HG02610 (cell line): ENCODE data around the gene ATP10A.

Experiments
- ATAC-seq: cut with Tn5 transposase; IDR thresholded peaks from one replicate; pipeline ENCODE4 v1.9.1; 2021; ENCODE audit warnings: mild to moderate bottlenecking, moderate library complexity; ENCODE audit not compliant: unreplicated experiment

The ATP10A gene

GRCh38 chr15:25742776-25743547 is 120.2 kb downstream of the ATP10A start:
- no peak for ATAC-seq

GRCh38 chr15:25742041-25742730 is 120.9 kb downstream of the ATP10A start:
- ATAC-seq = no peak

GRCh38 chr15:25741256-25741580 is 121.9 kb downstream of the ATP10A start:
- no peak for ATAC-seq

DNA sequence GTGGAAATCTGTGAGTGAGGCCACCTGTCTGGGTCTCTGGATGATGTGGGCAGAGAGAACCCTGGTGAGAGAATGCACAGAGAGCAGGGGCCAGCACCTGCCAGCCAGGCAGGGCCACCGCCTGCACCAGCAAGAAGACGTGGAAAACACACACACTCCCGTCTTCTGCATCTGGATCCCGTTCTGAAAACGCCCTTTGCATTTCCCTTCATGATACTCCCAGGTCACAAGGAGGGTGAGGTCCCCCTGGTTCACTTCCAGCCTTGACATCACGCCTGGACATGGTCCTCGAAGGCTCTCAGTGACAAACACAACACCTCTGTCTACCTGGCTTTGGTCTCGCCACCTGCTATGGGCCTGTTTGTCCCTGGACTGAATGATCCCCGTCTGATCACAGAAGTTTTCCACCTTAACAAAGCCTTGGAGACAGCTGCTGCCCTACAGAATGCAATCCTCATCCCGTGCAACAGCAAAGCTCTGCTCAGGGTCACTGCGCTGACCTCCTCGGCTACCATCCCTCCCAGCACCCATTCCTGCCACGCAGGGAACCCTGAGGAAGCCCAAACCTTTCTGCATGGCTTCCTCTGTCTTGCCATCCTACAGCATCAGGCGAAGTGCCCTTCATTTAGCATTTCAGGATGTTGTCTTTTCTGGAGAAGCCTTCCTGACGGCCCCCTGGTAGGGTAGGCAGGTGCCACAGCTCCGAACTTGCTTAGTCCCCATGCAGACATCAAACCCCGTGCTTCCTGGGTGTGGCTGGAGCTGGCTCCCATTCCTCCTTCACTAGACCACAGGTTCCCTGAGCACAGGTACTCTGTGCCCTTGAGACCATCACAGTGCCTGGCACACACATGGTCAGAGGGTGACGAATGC is 122.5 kb downstream of the ATP10A start:
- no peak for ATAC-seq

- no peak for ATAC-seq
These were observed 123.4 kb downstream of the ATP10A start for GRCh38 chr15:25739687-25740121.

DNA sequence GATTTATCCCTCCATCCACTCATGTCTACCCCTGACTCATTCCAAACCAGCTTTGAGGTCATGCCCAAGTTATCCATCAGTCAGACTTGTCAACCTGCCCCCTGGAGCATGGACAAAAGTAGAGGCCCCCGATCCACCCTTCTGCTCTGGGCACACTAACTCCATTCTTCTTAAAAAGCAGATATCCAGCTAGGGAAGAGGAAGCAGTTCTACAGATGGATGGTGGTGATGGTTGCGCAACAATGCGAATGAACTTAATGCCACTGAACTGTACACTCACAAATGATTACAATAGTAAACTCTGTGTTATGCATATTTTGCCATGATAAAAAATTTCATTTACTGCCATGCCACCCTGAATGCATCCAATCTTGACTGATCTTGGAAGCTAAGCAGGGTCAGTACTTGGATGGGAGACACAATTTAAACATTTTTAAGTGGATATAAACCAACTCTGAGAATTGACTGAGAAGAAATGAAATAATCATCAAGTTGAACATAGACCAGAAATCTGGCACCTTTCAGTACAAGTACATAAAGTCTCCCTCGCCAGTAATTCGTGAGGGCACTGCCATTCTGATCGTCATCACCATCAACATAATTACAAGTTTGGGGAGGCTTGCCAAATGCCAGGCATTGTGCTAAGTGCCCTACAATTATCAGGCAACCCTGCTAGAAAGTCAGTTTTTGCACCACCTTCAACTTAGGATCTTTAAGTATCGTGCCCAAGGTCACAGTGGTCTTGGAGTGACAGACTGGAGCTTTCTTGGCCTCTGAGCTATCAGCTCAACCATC is 124.8 kb downstream of the ATP10A start:
- ATAC-seq = no peak

DNA sequence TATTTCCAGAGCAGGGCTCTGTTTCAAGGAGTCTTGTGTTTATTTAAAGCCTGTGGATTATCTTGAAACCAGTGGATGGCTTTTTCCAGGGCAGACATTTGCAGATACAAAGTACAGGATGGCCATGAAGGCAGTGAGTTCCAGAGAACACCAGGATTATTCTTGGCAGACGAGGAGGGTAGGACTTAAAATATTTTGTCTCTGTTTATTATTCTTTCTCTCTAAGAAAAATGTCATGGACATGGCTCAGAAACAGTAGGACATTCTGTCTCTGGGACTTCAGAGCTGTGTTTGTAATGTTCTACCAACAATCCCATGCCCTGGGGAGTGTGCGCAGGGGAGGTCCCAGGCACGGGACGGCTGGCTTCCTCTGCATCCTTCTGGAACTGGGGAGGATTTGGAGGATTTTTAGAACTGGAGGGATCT is 125.9 kb downstream of the ATP10A start:
- no peak for ATAC-seq

DNA sequence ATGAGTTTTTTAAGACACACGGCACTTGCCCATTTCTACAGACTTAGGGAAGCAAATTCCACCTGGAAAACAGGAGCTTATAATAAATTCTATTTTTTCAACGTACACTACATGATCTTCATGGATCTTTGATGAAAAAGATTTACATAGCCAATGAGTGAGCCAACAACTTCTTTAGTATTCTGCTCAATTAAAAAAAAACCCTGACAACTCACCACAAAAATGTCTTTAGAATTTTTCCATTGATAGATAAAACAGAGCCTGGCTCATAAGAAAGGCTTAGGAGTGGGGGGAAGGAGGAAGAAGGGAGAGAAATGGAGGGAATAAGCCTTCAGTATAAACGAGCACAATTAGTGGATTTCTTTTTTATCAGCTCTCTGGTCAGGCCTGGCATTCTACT is 126.7 kb downstream of the ATP10A start:
- ATAC-seq = no peak

DNA sequence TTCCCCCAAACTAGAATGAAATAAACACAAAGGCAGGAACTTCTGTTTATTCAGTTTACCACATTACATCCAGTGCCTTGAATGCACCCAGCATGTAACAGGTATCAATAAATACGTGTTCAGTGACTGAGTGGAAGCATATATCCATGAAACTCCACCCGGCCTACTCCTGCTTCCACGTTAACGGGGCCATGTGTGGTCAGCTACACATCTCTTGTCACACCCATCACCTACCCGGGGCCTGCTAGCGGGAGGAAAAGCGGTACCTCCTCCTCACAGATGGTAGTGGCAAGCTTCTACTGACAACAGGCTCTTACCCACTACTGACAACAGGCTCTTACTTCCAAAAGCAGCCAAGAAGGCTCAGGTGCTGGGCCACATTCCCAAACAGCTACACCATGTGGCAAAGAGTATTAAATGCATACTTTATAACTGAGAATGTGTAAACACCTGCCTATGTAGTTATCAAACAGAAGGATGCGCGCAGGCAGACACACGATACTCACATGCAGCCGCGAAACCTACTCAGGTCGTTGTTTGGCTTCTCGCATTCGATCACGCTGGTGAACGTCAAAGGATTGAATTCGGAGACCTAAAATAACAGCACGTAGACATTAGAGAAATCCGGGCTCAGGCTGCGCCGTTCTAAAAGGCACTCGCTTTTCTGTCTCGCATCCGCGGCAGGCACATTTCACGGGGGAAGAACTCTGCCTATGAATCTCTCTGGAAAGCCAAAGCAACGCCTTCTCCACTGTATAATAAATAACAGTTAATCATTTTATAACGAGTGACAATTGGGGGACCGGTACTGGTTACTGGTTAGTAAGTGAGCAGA is 127.4 kb downstream of the ATP10A start:
- no peak for ATAC-seq

GRCh38 chr15:25734680-25735355 is 128.3 kb downstream of the ATP10A start:
- ATAC-seq = no peak

GRCh38 chr15:25733856-25734679 is 129.1 kb downstream of the ATP10A start:
- no peak for ATAC-seq

DNA sequence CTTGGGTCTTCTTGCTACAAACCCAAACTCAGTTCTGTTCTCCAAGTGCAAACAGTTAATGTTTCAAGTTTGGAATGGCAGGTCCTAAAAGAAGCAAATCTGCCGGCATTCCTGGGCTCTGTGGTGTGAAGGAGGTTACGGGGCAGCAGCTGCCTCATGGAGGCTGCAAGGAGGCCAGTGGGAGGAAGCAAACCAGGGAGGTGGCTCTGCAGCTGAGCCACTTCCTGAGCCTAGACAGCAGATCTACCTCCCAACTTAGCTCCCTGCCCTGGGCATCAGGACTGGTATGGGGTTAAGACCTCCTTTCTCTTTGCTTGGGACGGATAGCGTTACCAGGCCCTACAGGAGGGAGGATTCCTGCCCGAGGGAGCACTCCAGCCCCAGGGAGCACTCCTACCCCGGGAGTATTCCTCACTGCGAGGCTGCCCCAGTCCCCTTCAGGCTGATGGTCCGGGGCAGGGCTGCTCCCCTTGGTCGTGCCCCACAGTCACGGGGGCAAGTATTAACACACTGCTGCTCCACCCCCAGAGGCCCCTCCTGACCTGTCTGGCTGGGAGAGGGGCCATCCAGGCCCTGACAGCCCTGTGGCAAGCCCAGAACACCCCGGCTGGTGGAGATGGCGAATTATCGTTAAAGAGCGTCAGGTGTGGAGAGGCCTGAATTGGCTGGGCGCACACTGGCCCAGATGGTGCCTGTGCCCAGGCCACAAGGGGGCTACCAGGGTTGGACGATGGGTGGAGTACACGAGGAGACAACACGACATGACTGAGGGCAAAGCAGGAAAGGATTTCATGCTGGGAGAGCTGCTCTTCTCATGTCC is 129.9 kb downstream of the ATP10A start:
- no peak for ATAC-seq

GRCh38 chr15:25732191-25732590 is 130.9 kb downstream of the ATP10A start:
- ATAC-seq = no peak

GRCh38 chr15:25731411-25731810 is 131.7 kb downstream of the ATP10A start:
- no peak for ATAC-seq

DNA sequence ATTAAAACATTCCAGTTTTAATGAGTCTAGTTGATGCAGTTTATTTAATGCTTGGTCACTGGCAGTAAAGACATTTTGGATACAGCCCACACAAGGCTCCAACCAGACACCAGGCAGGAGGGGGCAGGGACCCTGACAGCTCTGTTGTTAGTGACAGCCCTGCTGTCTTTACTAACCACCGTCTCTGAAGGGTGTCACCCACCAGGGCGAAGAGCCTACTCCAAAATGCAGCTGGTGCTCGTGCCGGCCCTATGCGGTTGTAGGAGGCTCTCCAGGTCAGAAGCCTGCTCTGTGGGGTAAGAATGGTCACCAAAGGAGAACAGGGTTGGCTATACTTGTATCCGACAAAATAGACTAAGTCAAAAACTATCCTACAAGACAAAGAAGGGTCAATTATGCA is 132.2 kb downstream of the ATP10A start:
- no peak for ATAC-seq

DNA sequence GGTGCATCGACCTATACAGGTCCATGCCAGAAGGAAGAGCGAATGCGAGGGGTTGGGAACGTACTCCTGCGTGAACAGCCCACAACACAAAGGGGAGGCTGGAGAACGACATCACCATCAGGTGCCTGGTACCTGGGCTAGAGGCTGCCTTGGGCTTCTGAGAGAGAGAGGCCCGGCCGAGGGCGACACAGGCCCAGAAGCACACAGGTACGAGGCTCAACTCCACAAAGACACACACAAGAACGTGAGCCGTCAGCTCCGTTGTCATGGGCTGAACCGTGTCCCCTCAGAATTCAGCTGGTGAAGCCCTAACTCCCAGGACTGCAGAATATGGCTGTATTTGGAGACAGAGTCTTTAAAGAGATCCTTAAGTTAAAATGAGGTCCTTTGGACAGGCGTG is 134.3 kb downstream of the ATP10A start:
- ATAC-seq = no peak

DNA sequence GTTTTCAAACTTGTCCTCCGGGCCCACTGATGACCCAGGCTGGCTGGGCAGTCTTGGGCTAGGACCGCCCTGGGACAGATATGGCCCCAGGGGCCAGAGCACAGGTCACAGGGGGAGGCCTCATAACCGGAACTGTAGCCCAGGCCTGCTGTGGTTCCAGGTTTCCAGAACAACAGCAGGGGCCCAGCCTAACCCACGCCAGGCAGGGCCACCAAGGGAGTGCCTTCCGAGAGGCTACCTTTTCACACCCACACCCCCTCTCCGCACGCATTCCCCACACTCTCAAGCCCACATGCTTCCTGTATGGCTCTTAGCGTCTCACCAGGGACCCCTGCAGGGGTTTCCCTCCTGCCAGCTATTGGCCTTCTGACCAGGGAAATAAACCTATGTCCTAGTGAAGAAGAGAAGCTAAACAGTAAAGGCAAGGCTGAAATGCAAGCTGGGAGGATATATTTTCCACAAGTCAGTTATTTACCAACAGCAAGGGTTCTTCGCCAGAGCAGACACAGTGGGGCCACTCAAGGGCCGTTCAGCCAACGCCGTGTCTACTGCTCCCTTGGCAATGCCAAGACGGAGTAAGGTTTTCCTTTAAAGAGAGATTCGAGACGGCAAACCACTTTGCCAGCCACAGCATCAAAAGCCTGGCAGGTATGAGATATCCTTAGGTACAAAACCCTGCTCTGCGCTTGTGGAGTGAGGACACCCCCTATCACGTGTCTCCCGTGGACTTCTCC is 135.1 kb downstream of the ATP10A start:
- no peak for ATAC-seq
